ENCODE measurements around the gene SP4. TPM values are rescaled to one million over a fixed set of nuclear protein-coding genes. Genes with fewer than 3 reads are reported as not detected.

SP4 gene
- total RNA-seq, 1 donor from 2014 or later = 9.3 TPM

DNA sequence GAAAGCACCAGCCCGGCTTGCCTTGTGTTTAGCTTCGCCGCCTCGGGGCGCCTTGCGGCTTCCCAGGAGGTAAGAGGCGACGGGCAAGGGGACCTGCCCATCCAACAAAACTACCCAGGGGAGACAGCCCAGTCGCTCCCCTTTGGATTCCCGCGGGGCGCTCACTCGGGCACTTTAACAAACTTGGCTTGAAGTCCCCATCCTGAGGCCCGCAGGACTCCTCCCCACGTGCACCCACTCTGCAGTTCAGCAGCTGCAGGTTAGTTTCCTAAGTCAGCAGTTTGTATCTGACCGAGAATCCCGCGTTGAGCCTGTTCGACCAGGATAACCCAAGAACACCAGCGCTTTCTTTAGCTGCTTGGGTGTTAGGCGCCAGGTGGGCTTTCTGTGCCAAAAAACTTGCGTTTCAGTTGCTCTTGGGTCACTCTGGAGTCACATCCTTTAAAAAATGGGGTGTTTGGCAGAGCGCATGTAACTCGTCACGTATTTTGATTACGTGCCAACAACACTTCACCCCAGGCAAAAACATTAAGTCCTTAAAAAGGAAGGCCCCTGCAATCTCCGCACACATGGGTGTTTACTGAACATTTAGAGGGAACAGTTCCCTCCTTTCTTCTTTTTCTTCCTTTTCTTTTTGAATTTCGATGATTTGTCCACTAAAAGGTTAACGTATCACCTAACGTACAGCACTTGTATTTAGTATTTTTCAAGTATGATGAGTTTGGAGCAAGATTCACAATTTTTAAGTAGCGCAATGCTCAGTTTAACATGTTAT is 115.8 kb downstream of the SP4 start:
- H3K4me1 Mint-ChIP-seq (ENCODE audit: unreplicated experiment) = no peaks in the 10 kb centered on the region
- H3K9me3 Mint-ChIP-seq (ENCODE audit: unreplicated experiment) = no peaks in the 10 kb centered on the region
- TF ChIP-seq, protein P1, sequence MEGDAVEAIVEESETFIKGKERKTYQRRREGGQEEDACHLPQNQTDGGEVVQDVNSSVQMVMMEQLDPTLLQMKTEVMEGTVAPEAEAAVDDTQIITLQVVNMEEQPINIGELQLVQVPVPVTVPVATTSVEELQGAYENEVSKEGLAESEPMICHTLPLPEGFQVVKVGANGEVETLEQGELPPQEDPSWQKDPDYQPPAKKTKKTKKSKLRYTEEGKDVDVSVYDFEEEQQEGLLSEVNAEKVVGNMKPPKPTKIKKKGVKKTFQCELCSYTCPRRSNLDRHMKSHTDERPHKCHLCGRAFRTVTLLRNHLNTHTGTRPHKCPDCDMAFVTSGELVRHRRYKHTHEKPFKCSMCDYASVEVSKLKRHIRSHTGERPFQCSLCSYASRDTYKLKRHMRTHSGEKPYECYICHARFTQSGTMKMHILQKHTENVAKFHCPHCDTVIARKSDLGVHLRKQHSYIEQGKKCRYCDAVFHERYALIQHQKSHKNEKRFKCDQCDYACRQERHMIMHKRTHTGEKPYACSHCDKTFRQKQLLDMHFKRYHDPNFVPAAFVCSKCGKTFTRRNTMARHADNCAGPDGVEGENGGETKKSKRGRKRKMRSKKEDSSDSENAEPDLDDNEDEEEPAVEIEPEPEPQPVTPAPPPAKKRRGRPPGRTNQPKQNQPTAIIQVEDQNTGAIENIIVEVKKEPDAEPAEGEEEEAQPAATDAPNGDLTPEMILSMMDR (IDR thresholded peaks at IDR 0.05; ENCODE audit: unreplicated experiment) = no peak
- H3K27ac Mint-ChIP-seq (ENCODE audit: unreplicated experiment) = no peak overlapping the region
- H3K27me3 Mint-ChIP-seq (ENCODE audit: unreplicated experiment) = peaks cover 1% of the 10 kb centered on the region
- DNase-seq (ENCODE audit: low spot score) = peak; percentile 22
- no peaks in the 10 kb centered on the region for H3K36me3 Mint-ChIP-seq (ENCODE audit: low read depth, unreplicated experiment)
- peak overlapping the region; percentile 88 for H3K4me3 Mint-ChIP-seq (ENCODE audit: unreplicated experiment)

DNA sequence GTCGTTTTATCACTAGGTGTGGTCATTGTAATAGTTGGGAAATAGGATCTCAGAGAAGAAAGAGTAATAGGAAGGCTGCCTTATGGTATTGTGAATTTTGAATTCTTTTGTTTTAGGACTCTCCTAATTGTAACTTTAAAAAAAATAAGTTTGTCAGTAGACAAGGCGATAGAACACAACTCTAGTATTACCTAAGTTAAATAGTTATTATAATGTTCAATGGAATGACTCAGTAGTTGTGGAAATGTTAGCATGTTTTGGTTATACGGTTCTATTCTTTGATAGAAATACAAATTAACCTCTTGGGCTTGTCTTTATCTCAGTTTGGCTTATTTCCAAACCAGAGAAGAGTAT is 116.4 kb downstream of the SP4 start:
- H3K36me3 Mint-ChIP-seq (ENCODE audit: low read depth, unreplicated experiment) = no peaks in the 10 kb centered on the region
- no peaks in the 10 kb centered on the region for H3K9me3 Mint-ChIP-seq (ENCODE audit: unreplicated experiment)
- no peaks in the 10 kb centered on the region for H3K4me1 Mint-ChIP-seq (ENCODE audit: unreplicated experiment)
- TF ChIP-seq, protein P1 (IDR thresholded peaks at IDR 0.05; ENCODE audit: unreplicated experiment) = no peak
- H3K27me3 Mint-ChIP-seq (ENCODE audit: unreplicated experiment) = peaks cover 1% of the 10 kb centered on the region
- no peak overlapping the region for H3K4me3 Mint-ChIP-seq (ENCODE audit: unreplicated experiment)
- no peak overlapping the region for H3K27ac Mint-ChIP-seq (ENCODE audit: unreplicated experiment)
- no peak for DNase-seq (ENCODE audit: low spot score)

DNA sequence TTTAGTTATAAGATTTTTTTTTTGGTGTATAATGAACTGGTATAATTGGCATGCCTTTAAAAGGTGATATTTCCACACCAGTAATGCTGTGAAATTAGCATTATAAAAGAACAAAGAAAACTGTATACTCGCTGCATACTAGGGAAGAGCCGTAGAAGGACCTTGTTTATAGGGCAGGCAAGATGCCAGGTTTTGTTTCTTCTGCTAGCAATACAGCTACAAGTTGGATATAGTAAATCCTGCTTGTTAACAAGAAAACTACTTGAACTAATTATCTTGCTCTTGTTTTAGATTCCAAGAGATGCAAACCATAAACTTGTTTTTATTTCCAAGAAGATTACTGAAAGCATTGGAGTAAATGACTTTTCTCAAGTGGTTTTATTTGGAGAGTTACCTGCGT is 116.8 kb downstream of the SP4 start:
- H3K4me3 Mint-ChIP-seq (ENCODE audit: unreplicated experiment) = no peak overlapping the region
- no peak for DNase-seq (ENCODE audit: low spot score)
- peaks cover 1% of the 10 kb centered on the region for H3K27me3 Mint-ChIP-seq (ENCODE audit: unreplicated experiment)
- H3K9me3 Mint-ChIP-seq (ENCODE audit: unreplicated experiment) = no peaks in the 10 kb centered on the region
- no peak overlapping the region for H3K27ac Mint-ChIP-seq (ENCODE audit: unreplicated experiment)
- TF ChIP-seq, protein P1 (IDR thresholded peaks at IDR 0.05; ENCODE audit: unreplicated experiment) = no peak
- no peaks in the 10 kb centered on the region for H3K36me3 Mint-ChIP-seq (ENCODE audit: low read depth, unreplicated experiment)
- no peaks in the 10 kb centered on the region for H3K4me1 Mint-ChIP-seq (ENCODE audit: unreplicated experiment)

DNA sequence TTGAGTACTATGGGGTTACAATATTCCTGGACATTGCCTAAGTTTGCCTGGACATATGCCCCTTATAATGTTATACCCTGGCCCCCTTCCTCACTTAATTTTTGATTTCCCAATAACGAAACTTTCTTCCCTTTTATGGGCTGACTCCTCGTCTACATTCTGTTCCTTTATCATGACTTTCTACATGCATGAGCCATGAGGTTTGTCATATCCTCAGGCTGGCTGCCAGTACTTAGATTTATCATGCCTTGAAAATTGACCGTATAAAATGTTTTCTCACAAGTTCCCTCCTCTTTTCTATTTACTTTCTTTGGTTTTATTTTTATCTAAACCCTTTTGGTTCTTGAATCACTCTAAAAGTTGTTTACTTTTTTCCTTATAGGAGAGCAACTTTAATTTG is 119.6 kb downstream of the SP4 start:
- no peak overlapping the region for H3K4me3 Mint-ChIP-seq (ENCODE audit: unreplicated experiment)
- peaks cover 1% of the 10 kb centered on the region for H3K27me3 Mint-ChIP-seq (ENCODE audit: unreplicated experiment)
- H3K27ac Mint-ChIP-seq (ENCODE audit: unreplicated experiment) = no peak overlapping the region
- H3K9me3 Mint-ChIP-seq (ENCODE audit: unreplicated experiment) = no peaks in the 10 kb centered on the region
- TF ChIP-seq, protein P1 (IDR thresholded peaks at IDR 0.05; ENCODE audit: unreplicated experiment) = no peak
- DNase-seq (ENCODE audit: low spot score) = no peak
- H3K4me1 Mint-ChIP-seq (ENCODE audit: unreplicated experiment) = no peaks in the 10 kb centered on the region
- no peaks in the 10 kb centered on the region for H3K36me3 Mint-ChIP-seq (ENCODE audit: low read depth, unreplicated experiment)

DNA sequence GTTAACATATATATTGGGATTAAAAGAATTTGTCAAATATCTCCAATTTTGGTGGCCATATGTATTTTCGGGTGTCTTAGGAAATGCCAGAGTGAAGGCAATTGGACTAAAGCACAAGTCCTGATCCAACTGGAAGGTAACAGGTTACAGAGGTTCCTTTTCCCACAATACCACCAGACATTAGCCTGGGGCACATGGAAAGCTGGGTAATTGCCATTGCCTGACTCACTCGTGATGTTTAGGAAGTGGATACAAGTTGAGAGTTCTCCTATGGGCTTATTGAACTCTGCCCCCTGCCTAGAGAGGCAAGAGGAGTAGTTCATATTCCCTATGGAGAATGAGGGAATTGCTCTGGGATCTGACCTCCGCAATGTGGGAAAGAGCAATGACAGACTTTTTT is 120.6 kb downstream of the SP4 start:
- Mint-ChIP-seq H3K9me3 (ENCODE audit: unreplicated experiment) (no peaks in the 10 kb centered on the region), H3K4me3 (ENCODE audit: unreplicated experiment) (no peak overlapping the region), H3K27me3 (ENCODE audit: unreplicated experiment) (peaks cover 1% of the 10 kb centered on the region), H3K27ac (ENCODE audit: unreplicated experiment) (no peak overlapping the region), H3K4me1 (ENCODE audit: unreplicated experiment) (no peaks in the 10 kb centered on the region), H3K36me3 (ENCODE audit: low read depth, unreplicated experiment) (no peaks in the 10 kb centered on the region)
- TF ChIP-seq, protein P1 (IDR thresholded peaks at IDR 0.05; ENCODE audit: unreplicated experiment) = no peak
- DNase-seq (ENCODE audit: low spot score) = no peak

All from endothelial cell (in vitro differentiated cells).